IMR-90 (cell line): Measurements from ENCODE around the gene CTF1. TPM values are rescaled to one million over a fixed set of nuclear protein-coding genes. Genes with fewer than 3 reads are reported as not detected.

Source experiments
- ATAC-seq: fragments of 200-7000 bp; cut with Tn5 transposase; 2 replicates; pipeline ENCODE4 v1.9.1; 2020; ENCODE audit warnings: low read depth, mild to moderate bottlenecking, moderate library complexity
- BruUV-seq: library from RNA; stranded (reverse); fragments of 400-500 nt; replicated peaks from 2 replicates; lab custom pipeline; 2021; lab: Mats Ljungman, UMichigan
- CTCF ChIA-PET: fragments of 300-600 bp; formaldehyde crosslinking; extraction: SDS; loops from one replicate; lab custom pipeline; 2021; ENCODE audit warnings: antibody characterized with exemption; lab: Yijun Ruan, JAX
- POLR2A ChIA-PET: fragments of 300-600 bp; sonication (Branson Sonifier 250); formaldehyde crosslinking; loops from one replicate; lab custom pipeline; 2022; ENCODE audit warnings: antibody characterized with exemption; ENCODE audit not compliant: unreplicated experiment; lab: Charles Lee
- DNase-seq: peaks from one replicate; pipeline ENCODE4 v3.0.0; 2013
- H2AFZ ChIP-seq: replicated peaks from 2 replicates; pipeline ENCODE3; 2013; ENCODE audit warnings: low read length, mild to moderate bottlenecking; ENCODE audit not compliant: poor library complexity
- H2AK5ac ChIP-seq: 2 replicates; pipeline ENCODE4 v1.6.1; 2013; ENCODE audit warnings: low read depth, low read length, inconsistent platforms
- H2AK9ac ChIP-seq: replicated peaks from 2 replicates; pipeline ENCODE3; 2013; ENCODE audit warnings: mild to moderate bottlenecking, low read depth, low read length, moderate library complexity; ENCODE audit not compliant: poor library complexity
- H2BK120ac ChIP-seq: 2 replicates; pipeline ENCODE4 v1.6.1; 2013; ENCODE audit warnings: low read depth, low read length, inconsistent platforms
- H2BK15ac ChIP-seq: 3 replicates; pipeline ENCODE4 v1.6.1; 2013; ENCODE audit warnings: low read depth, low read length, inconsistent platforms
- H2BK20ac ChIP-seq: 2 replicates; pipeline ENCODE4 v1.6.1; 2013; ENCODE audit warnings: low read depth, mild to moderate bottlenecking, inconsistent platforms, low read length, moderate library complexity
- H2BK5ac ChIP-seq: 2 replicates; pipeline ENCODE4 v1.6.1; 2013; ENCODE audit warnings: mild to moderate bottlenecking, low read depth, low read length, inconsistent platforms; ENCODE audit not compliant: poor library complexity, severe bottlenecking
- H3K14ac ChIP-seq: replicated peaks from 2 replicates; pipeline ENCODE4 v1.6.1; 2013; ENCODE audit warnings: low read depth, low read length, inconsistent platforms
- H3K18ac ChIP-seq: 2 replicates; pipeline ENCODE4 v1.6.1; 2013; ENCODE audit warnings: low read depth, low read length, control low read depth
- H3K23ac ChIP-seq: 2 replicates; pipeline ENCODE4 v1.6.1; 2013; ENCODE audit warnings: low read depth, low read length, inconsistent platforms
- H3K27ac ChIP-seq: 2 replicates; pipeline ENCODE4 v1.5.1; 2013; ENCODE audit warnings: mild to moderate bottlenecking, control low read depth, low read length; ENCODE audit not compliant: insufficient read depth
- H3K27me3 ChIP-seq: 2 replicates; pipeline ENCODE4 v1.6.1; 2013; ENCODE audit warnings: low read length; ENCODE audit not compliant: control insufficient read depth, insufficient read depth
- H3K36me3 ChIP-seq: 2 replicates; pipeline ENCODE4 v1.6.1; 2013; ENCODE audit warnings: low read length, mixed read lengths; ENCODE audit not compliant: control insufficient read depth, insufficient read depth
- H3K4ac ChIP-seq: 2 replicates; pipeline ENCODE4 v1.6.1; 2013; ENCODE audit warnings: low read depth, low read length, inconsistent platforms
- H3K4me1 ChIP-seq: 2 replicates; pipeline ENCODE4 v1.6.1; 2013; ENCODE audit warnings: low read length, mixed read lengths; ENCODE audit not compliant: control insufficient read depth, insufficient read depth
- H3K4me2 ChIP-seq: 2 replicates; pipeline ENCODE4 v1.6.1; 2013; ENCODE audit warnings: low read depth, mild to moderate bottlenecking, control low read depth, low read length, moderate library complexity
- H3K4me3 ChIP-seq: 2 replicates; pipeline ENCODE4 v1.5.1; 2013; ENCODE audit warnings: low read depth, mild to moderate bottlenecking, control low read depth, low read length, moderate library complexity; ENCODE audit not compliant: insufficient read depth
- H3K56ac ChIP-seq: 2 replicates; pipeline ENCODE4 v1.6.1; 2013; ENCODE audit warnings: low read length, inconsistent platforms; ENCODE audit not compliant: insufficient read depth; ENCODE audit errors: extremely low read depth
- H3K79me1 ChIP-seq, 2 experiments: 2 replicates each; pipeline ENCODE4 v1.6.1; 2013; ENCODE audit warnings: low read length in 2 of 2, inconsistent platforms in 1 of 2, low read depth in 1 of 2
- H3K9ac ChIP-seq: 2 replicates; pipeline ENCODE4 v1.6.1; 2013; ENCODE audit warnings: low read depth, low read length, control low read depth
- H3K9me1 ChIP-seq: 2 replicates; pipeline ENCODE4 v1.6.1; 2013; ENCODE audit warnings: low read length, inconsistent platforms; ENCODE audit not compliant: insufficient read depth
- H3K9me3 ChIP-seq: 2 replicates; pipeline ENCODE4 v1.6.1; 2013; ENCODE audit warnings: low read length; ENCODE audit not compliant: control insufficient read depth, insufficient read depth
- H4K20me1 ChIP-seq: 2 replicates; pipeline ENCODE4 v1.6.1; 2013; ENCODE audit warnings: low read length, inconsistent platforms; ENCODE audit not compliant: insufficient read depth
- H4K5ac ChIP-seq: 2 replicates; pipeline ENCODE4 v1.6.1; 2013; ENCODE audit warnings: mild to moderate bottlenecking, low read depth, low read length, control low read depth
- H4K8ac ChIP-seq, 2 experiments: 2 replicates each; pipeline ENCODE4 v1.6.1; 2013; ENCODE audit warnings: low read depth in 2 of 2, low read length in 2 of 2, control low read depth in 1 of 2, inconsistent platforms in 1 of 2
- H4K91ac ChIP-seq: 2 replicates; pipeline ENCODE4 v1.6.1; 2013; ENCODE audit warnings: low read depth, low read length, inconsistent platforms; ENCODE audit not compliant: insufficient read depth
- CEBPB ChIP-seq: IDR thresholded peaks from 2 replicates; pipeline ENCODE4 v1.6.1; 2012; ENCODE audit warnings: low read depth, low read length, improper control_type of control experiment
- MAZ ChIP-seq: IDR thresholded peaks from 2 replicates; pipeline ENCODE4 v1.6.1; 2012; ENCODE audit warnings: low read depth, mild to moderate bottlenecking, low read length, improper control_type of control experiment, moderate library complexity, borderline replicate concordance
- MXI1 ChIP-seq: IDR thresholded peaks from 2 replicates; pipeline ENCODE4 v1.6.1; 2012; ENCODE audit warnings: low read depth, mild to moderate bottlenecking, low read length, moderate library complexity, borderline replicate concordance
- POLR2A ChIP-seq: IDR thresholded peaks from 2 replicates; pipeline ENCODE4 v1.6.1; 2012; ENCODE audit warnings: mild to moderate bottlenecking, low read depth, low read length
- WGBS, 2 experiments: methylation state at CpG; one replicate each; pipeline versions ENCODE4 v1.1.5 to v1.1.7; 2013; ENCODE audit warnings: missing lambda C conversion rate in 2 of 2; ENCODE audit not compliant: insufficient read length in 1 of 2; ENCODE audit errors: extremely low coverage in 2 of 2; 5-methylcytosine and 5-hydroxymethylcytosine counted together
- dilution Hi-C: fragments of 300-500 bp; cut with HindIII; formaldehyde crosslinking; loops from one replicate; pipeline ENCODE4 v1.14.3; 2018; ENCODE audit warnings: low sequenced_read_pairs; ENCODE audit not compliant: unreplicated experiment
- in situ Hi-C: fragments of 300-500 bp; cut with MboI; formaldehyde crosslinking; loops from 3 replicates; pipeline ENCODE4 v1.14.3; 2019; ENCODE audit warnings: low sequenced_read_pairs, inconsistent platforms, mixed read lengths
- intact Hi-C: fragments of 100-400 bp; cut with micrococcal nuclease; formaldehyde crosslinking; loops from 2 replicates; pipeline ENCODE4 v1.10.0; 2022
- polyA plus RNA-seq, 3 experiments: library from polyadenylated mRNA; depleted of rRNA; stranded (reverse); fragments of >200 nt; gene quantifications; 2 replicates each; pipeline ENCODE4 v1.2.3, GENCODE V29; 2012; ENCODE audit warnings: low replicate concordance in 1 of 3
- total RNA-seq: library from RNA; depleted of rRNA; stranded (reverse); fragments of >200 nt; gene quantifications from 2 replicates; pipeline ENCODE4 v1.2.3, GENCODE V29; 2012
- TF ChIP-seq, protein P1 (sequence below): fragments of 150-350 bp; IDR thresholded peaks from 2 replicates; pipeline ENCODE4 v1.6.1; 2017; ENCODE audit warnings: mild to moderate bottlenecking, antibody characterized with exemption, low read length, low read depth

The CTF1 gene
- total and polyA plus RNA-seq, 2 of the 4 experiments (the other 2 are of a cell fraction) = 0.18 to 12.9 TPM

DNA sequence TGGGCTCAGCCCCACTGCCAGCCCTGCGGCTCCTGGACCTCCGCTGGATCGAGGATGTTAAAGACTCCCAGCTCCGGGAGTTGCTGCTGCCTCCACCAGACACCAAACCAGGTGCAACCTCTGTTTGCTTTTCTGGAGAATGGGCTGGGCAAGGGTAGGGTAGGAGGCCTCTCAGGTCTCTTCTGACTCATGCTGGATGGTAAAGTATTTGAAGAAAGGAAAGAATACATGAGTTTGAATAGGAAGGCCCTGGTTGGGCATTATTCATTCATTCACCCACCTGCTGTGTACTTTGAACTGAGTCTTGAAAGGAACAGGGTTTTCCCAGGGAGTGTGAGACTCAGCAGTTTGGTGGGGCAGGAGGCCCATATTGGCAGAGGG lies 46.0 kb downstream of the CTF1 start:
- no peaks in the 10 kb centered on the region for H3K9me1 ChIP-seq
- H2BK20ac ChIP-seq = no peak overlapping the region
- H3K4ac ChIP-seq = no peak overlapping the region; the same call in 1 of the 2 replicates
- no peaks in the 10 kb centered on the region for H3K9me3 ChIP-seq
- intact Hi-C loops = no loop called here
- no peak overlapping the region for H3K27ac ChIP-seq
- peak overlapping the region; percentile 87 for H2AK9ac ChIP-seq
- TF ChIP-seq POLR2A (no peak), CEBPB (no peak), MXI1 (no peak), MAZ (no peak)
- TF ChIP-seq, protein P1, sequence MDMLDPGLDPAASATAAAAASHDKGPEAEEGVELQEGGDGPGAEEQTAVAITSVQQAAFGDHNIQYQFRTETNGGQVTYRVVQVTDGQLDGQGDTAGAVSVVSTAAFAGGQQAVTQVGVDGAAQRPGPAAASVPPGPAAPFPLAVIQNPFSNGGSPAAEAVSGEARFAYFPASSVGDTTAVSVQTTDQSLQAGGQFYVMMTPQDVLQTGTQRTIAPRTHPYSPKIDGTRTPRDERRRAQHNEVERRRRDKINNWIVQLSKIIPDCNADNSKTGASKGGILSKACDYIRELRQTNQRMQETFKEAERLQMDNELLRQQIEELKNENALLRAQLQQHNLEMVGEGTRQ = no peak
- no peak overlapping the region for H3K23ac ChIP-seq
- H2AK5ac ChIP-seq = peak overlapping the region; percentile 92; the same call in 1 of the 2 replicates
- H3K4me3 ChIP-seq = no peak overlapping the region
- no peak overlapping the region for H3K18ac ChIP-seq
- H4K8ac ChIP-seq = peak overlapping the region in 1 of 2 experiments; percentile 66; a peak in 1 of 4 replicates
- no TSS peak for BruUV-seq
- H2BK5ac ChIP-seq = no peak overlapping the region
- no peak overlapping the region for H3K14ac ChIP-seq
- no CpG with 5 or more reads among the region's 4 CpGs for WGBS, 2 experiments
- H3K36me3 ChIP-seq = peaks cover 38% of the 10 kb centered on the region
- H3K79me1 ChIP-seq = peaks cover 25 to 32% of the 10 kb centered on the region in 2 experiments
- DNase-seq = no peak
- H3K27me3 ChIP-seq = no peaks in the 10 kb centered on the region
- H3K4me2 ChIP-seq = no peak overlapping the region
- H2BK120ac ChIP-seq = no peak overlapping the region
- in situ Hi-C loops = no loop called here
- H4K20me1 ChIP-seq = peaks cover 9% of the 10 kb centered on the region
- H2BK15ac ChIP-seq = no peak overlapping the region
- H4K5ac ChIP-seq = no peak overlapping the region
- POLR2A ChIA-PET = no interaction called here
- dilution Hi-C loops = no loop called here
- H3K9ac ChIP-seq = no peak overlapping the region
- no peak overlapping the region for H4K91ac ChIP-seq
- H2AFZ ChIP-seq = peak overlapping the region; percentile 87
- H3K56ac ChIP-seq = no peak overlapping the region
- CTCF ChIA-PET = interaction anchor here (1.0 to 2.0 kb wide), 3 partner anchors 13 to 19 kb away, joined by 3 to 4 read pairs (median 4); partner anchors contain the start of gene FBXL19
- peaks cover 6% of the 10 kb centered on the region for H3K4me1 ChIP-seq
- no peak for ATAC-seq
